ENCODE results near the gene KRTAP5-10. TPM values are rescaled to one million over a fixed set of nuclear protein-coding genes. Genes with fewer than 3 reads are reported as not detected.

The KRTAP5-10 gene
- total RNA-seq, 1 experiment from 2014 or later, result 0.20 TPM

- H3K27ac ChIP-seq (ENCODE audit: low read depth, low read length), result no peak overlapping the region
- H3K4me3 ChIP-seq (replicated peaks in 1 of 2; ENCODE audit: low read depth in 1 of 2, low read length in 2 of 2), result no peak overlapping the region
- ChIA-PET POLR2A (no interaction called here), RAD21 (ENCODE audit: low non-redundant PET in 1 of 2, low total read pairs in 2 of 2, uncharacterized antibody in 2 of 2, unreplicated experiment in 2 of 2) (no interaction called here), CTCF (no interaction called here)
- no peaks in the 10 kb centered on the region for H3K36me3 ChIP-seq (ENCODE audit: control insufficient read depth in 1 of 2, insufficient read depth in 2 of 2, low read length in 2 of 2)
- no peak for TF ChIP-seq POLR2A (IDR thresholded peaks at IDR 0.05; ENCODE audit: borderline replicate concordance, extremely low read depth, insufficient read depth, insufficient read length)
- no peak for TF ChIP-seq POLR2AphosphoS5 (IDR thresholded peaks at IDR 0.05; ENCODE audit: low read depth, low read length)
- no peak for TF ChIP-seq SP1 (IDR thresholded peaks at IDR 0.05; ENCODE audit: low read depth)
- TF ChIP-seq JUND (IDR thresholded peaks at IDR 0.05), result no peak
- TF ChIP-seq SRF (IDR thresholded peaks at IDR 0.05; ENCODE audit: low read depth), result no peak
- TF ChIP-seq RAD21 (IDR thresholded peaks at IDR 0.05; ENCODE audit: low read depth), result no peak
- TF ChIP-seq EZH2 (IDR thresholded peaks at IDR 0.05), result no peak
- TF ChIP-seq ZBTB33 (IDR thresholded peaks at IDR 0.05; ENCODE audit: extremely low read depth, insufficient replicate concordance, low read length), result no peak
- TF ChIP-seq EZH2phosphoT487 (IDR thresholded peaks at IDR 0.05; ENCODE audit: borderline replicate concordance), result no peak
- H3K9me2 ChIP-seq (ENCODE audit: insufficient read depth), result no peaks in the 10 kb centered on the region
- ATAC-seq (no peak), DNase-seq (ENCODE audit: low read depth, low spot score) (no peak)
- no peak overlapping the region for H2AFZ ChIP-seq (ENCODE audit: low read depth, low read length, poor library complexity, severe bottlenecking)
- no peak overlapping the region for H3K4me2 ChIP-seq (ENCODE audit: low read length)
- intact Hi-C loops (cut with micrococcal nuclease), result no loop called here
- no peaks in the 10 kb centered on the region for H3K27me3 ChIP-seq (ENCODE audit: insufficient read depth, low read length)
- H3K79me2 ChIP-seq (ENCODE audit: insufficient read depth, low read length), result no peaks in the 10 kb centered on the region
- no peaks in the 10 kb centered on the region for H3K4me1 ChIP-seq (ENCODE audit: control insufficient read depth in 1 of 2, insufficient read depth in 2 of 2, low read length in 2 of 2)
- BruUV-seq (replicated peaks), result no TSS peak
- no peak overlapping the region for H3K9ac ChIP-seq (ENCODE audit: low read length)
- no peaks in the 10 kb centered on the region for H3K9me3 ChIP-seq (ENCODE audit: control insufficient read depth in 1 of 2, insufficient read depth in 1 of 2, low read depth in 1 of 2, low read length in 2 of 2)
- H4K20me1 ChIP-seq (ENCODE audit: insufficient read depth), result no peaks in the 10 kb centered on the region
Observed at GRCh38 chr11:71518506-71519471, 46.6 kb upstream of the KRTAP5-10 start.

Data from HCT116 (cell line).